Endothelial cell (in vitro differentiated cells): ENCODE results near the gene RBPJ. TPM values are rescaled to one million over a fixed set of nuclear protein-coding genes. Genes with fewer than 3 reads are reported as not detected.
A peak's percentile ranks its signal among the peaks of the same experiment; 100 is the strongest.

Source experiments
- DNase-seq: peaks from one replicate; pipeline ENCODE4 v3.0.0; 2021; ENCODE audit warnings: low spot score
- H3K27ac Mint-ChIP-seq: one replicate; pipeline ENCODE4 v1.8.0; 2021; ENCODE audit warnings: mixed read lengths, inconsistent platforms; ENCODE audit not compliant: unreplicated experiment
- H3K27me3 Mint-ChIP-seq: one replicate; pipeline ENCODE4 v1.8.0; 2021; ENCODE audit warnings: mild to moderate bottlenecking, moderate library complexity, mixed read lengths, inconsistent platforms; ENCODE audit not compliant: unreplicated experiment
- H3K36me3 Mint-ChIP-seq: one replicate; pipeline ENCODE4 v1.8.0; 2021; ENCODE audit warnings: mild to moderate bottlenecking, low read depth, mixed read lengths, inconsistent platforms; ENCODE audit not compliant: unreplicated experiment
- H3K4me1 Mint-ChIP-seq: one replicate; pipeline ENCODE4 v1.8.0; 2021; ENCODE audit warnings: mild to moderate bottlenecking, mixed read lengths, inconsistent platforms; ENCODE audit not compliant: unreplicated experiment
- H3K4me3 Mint-ChIP-seq: one replicate; pipeline ENCODE4 v1.8.0; 2021; ENCODE audit warnings: mild to moderate bottlenecking, mixed read lengths, inconsistent platforms; ENCODE audit not compliant: unreplicated experiment
- H3K9me3 Mint-ChIP-seq: one replicate; pipeline ENCODE4 v1.8.0; 2021; ENCODE audit warnings: mixed read lengths, inconsistent platforms; ENCODE audit not compliant: unreplicated experiment
- total RNA-seq: library from RNA; stranded (reverse); fragmentation: NEBNext Ultra II Directional; extraction: Animal tissue kit (Norgen Biotek cat#: 25700); gene quantifications from one replicate; pipeline ENCODE4 v1.2.1, GENCODE V29; 2021; ENCODE audit not compliant: unreplicated experiment
- TF ChIP-seq, protein P1 (sequence below): fragments of 200-600 bp; sonication (generic); IDR thresholded peaks from one replicate; pipeline ENCODE4 v1.5.0; 2021; ENCODE audit warnings: antibody characterized with exemption; ENCODE audit not compliant: unreplicated experiment

Gene RBPJ
- total RNA-seq, 1 donor from 2014 or later, result 47.9 TPM

DNA sequence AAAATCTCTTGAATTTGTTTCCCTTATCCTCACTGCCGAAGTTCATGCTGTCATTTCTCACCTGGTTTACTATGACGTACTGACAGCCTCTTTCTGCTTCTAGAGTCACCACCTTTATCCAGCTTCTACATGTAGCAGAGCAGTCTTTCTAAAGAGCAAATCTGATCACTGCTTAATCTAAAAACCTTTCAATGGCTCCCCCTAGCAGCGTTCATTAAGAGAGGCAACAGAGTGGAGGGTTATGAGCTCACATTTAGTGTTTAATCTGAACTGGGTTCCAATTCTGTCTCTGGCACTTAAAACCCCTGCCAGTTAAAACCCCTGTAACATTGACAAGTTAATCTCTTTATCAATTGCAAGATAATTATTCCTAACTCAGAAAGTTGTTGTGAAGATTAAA lies 4.4 kb downstream of the RBPJ start:
- Mint-ChIP-seq H3K27ac (no peak overlapping the region), H3K36me3 (peaks cover 7% of the 10 kb centered on the region), H3K9me3 (no peaks in the 10 kb centered on the region), H3K27me3 (peaks cover 12% of the 10 kb centered on the region), H3K4me1 (peaks cover 13% of the 10 kb centered on the region), H3K4me3 (no peak overlapping the region)
- no peak for DNase-seq
- TF ChIP-seq, protein P1, sequence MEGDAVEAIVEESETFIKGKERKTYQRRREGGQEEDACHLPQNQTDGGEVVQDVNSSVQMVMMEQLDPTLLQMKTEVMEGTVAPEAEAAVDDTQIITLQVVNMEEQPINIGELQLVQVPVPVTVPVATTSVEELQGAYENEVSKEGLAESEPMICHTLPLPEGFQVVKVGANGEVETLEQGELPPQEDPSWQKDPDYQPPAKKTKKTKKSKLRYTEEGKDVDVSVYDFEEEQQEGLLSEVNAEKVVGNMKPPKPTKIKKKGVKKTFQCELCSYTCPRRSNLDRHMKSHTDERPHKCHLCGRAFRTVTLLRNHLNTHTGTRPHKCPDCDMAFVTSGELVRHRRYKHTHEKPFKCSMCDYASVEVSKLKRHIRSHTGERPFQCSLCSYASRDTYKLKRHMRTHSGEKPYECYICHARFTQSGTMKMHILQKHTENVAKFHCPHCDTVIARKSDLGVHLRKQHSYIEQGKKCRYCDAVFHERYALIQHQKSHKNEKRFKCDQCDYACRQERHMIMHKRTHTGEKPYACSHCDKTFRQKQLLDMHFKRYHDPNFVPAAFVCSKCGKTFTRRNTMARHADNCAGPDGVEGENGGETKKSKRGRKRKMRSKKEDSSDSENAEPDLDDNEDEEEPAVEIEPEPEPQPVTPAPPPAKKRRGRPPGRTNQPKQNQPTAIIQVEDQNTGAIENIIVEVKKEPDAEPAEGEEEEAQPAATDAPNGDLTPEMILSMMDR, result no peak

DNA sequence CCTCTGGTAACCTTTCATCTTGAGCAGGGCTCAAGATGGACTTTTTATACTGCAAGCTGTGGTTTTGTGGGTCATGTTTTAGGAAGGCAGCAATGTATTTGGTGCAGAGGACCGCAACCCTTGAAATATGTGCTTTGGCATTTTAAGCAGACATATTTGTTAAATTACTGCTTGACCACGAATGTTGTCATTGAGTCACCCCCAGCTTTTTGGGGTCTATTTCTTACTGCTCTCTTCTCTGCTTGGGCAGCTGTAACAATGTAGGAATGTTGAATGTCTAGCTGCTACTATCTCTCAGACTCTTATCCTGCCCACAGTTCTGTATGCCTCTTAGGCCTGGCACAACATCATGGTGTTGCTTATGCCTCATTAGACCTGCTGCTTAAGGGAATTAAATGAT lies 6.0 kb downstream of the RBPJ start:
- H3K9me3 Mint-ChIP-seq, result no peaks in the 10 kb centered on the region
- H3K27me3 Mint-ChIP-seq, result peaks cover 5% of the 10 kb centered on the region
- TF ChIP-seq, protein P1, result no peak
- DNase-seq, result no peak
- peaks cover 23% of the 10 kb centered on the region for H3K4me1 Mint-ChIP-seq
- no peak overlapping the region for H3K4me3 Mint-ChIP-seq
- peaks cover 4% of the 10 kb centered on the region for H3K36me3 Mint-ChIP-seq
- no peak overlapping the region for H3K27ac Mint-ChIP-seq

DNA sequence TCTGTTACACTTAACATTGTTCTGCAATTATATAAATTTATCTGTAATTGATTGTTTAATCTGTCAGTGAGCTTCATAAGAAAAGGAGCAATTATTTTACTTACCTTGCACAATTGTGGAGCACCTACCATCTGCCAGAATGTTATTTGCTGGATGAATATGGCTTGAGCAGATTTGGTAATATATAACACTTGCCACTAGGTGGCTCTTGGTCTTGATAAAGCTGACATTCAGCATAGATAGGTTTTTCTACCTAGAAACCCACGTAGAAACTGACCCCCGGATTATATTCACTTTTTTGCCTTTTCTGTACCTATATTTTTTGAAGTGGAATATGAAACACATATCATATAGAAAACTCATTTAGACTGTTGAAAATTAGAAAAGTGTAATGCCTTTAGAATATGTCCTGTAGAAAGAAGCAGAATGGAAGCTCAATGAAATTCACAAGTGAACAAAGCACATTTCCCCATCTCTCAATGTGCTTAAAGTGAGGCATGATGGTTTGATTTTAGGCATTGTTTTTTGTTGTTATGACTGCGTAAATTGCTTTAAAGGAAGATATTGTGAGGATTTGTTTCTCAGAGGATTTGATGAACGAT lies 9.5 kb downstream of the RBPJ start:
- H3K27me3 Mint-ChIP-seq, result peaks cover 2% of the 10 kb centered on the region
- H3K27ac Mint-ChIP-seq, result peak overlapping the region; percentile 83
- H3K9me3 Mint-ChIP-seq, result no peaks in the 10 kb centered on the region
- TF ChIP-seq, protein P1, result peak; percentile 87
- peak; percentile 19 for DNase-seq
- H3K36me3 Mint-ChIP-seq, result no peaks in the 10 kb centered on the region
- H3K4me1 Mint-ChIP-seq, result peaks cover 16% of the 10 kb centered on the region
- no peak overlapping the region for H3K4me3 Mint-ChIP-seq

DNA sequence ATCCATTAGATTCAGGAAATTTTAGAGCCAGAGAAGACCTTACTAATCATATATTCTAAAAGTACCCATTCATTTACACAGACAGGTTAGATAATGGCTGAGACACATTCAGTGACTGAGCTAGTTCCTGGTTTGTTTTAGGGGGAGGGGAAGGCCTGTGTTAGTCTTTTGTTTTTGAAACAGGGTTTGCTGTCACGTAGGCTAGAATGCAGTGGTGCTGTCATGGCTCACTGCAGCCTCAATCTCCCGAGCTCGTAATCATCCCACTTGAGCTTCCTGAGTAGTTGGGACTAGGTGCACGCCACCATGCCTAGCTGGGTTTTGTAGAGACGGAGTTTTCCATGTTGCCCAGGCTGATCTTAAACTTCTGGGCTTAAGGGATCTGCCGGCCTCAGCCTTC lies 10.1 kb downstream of the RBPJ start:
- peaks cover 2% of the 10 kb centered on the region for H3K27me3 Mint-ChIP-seq
- H3K27ac Mint-ChIP-seq, result peak overlapping the region; percentile 83
- H3K4me1 Mint-ChIP-seq, result peaks cover 16% of the 10 kb centered on the region
- no peak overlapping the region for H3K4me3 Mint-ChIP-seq
- H3K36me3 Mint-ChIP-seq, result no peaks in the 10 kb centered on the region
- DNase-seq, result peak; percentile 18
- H3K9me3 Mint-ChIP-seq, result no peaks in the 10 kb centered on the region
- TF ChIP-seq, protein P1, result no peak

DNA sequence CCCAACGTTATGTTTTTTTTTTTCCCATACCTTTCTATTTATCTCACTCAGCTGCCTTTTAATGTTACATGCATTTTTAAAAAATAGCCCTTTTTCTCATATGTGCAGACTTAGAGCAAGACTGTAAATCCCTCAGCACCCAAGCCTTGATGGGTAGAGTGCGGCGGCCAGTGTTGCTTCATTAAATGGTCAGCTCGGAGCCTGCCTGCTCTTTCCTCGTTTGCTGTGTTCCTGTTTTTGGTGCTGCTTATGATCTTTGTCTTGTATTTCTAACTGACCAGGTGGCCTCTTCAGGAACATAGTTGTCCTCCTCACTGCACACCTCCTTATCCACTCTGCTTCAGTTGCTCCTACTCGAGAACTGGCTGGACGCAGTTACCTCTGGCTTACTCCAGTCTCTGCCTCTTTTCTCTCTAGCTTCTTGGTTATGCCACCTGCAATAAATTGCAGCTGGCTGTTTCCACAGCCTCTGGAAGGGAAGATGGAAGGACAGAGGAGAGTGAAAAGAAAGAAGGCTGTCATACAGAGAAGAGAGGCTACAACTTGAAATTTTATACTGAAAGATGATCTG lies 10.7 kb downstream of the RBPJ start:
- Mint-ChIP-seq H3K27ac (peak overlapping the region; percentile 83), H3K4me3 (no peak overlapping the region), H3K9me3 (no peaks in the 10 kb centered on the region), H3K4me1 (peaks cover 16% of the 10 kb centered on the region), H3K27me3 (peaks cover 3% of the 10 kb centered on the region), H3K36me3 (no peaks in the 10 kb centered on the region)
- no peak for DNase-seq
- TF ChIP-seq, protein P1, result no peak
